ENCODE data around the gene FAT1. TPM values are rescaled to one million over a fixed set of nuclear protein-coding genes. Genes with fewer than 3 reads are reported as not detected.

Gene FAT1
- total RNA-seq, 1 experiment from 2014 or later = 197 TPM

DNA sequence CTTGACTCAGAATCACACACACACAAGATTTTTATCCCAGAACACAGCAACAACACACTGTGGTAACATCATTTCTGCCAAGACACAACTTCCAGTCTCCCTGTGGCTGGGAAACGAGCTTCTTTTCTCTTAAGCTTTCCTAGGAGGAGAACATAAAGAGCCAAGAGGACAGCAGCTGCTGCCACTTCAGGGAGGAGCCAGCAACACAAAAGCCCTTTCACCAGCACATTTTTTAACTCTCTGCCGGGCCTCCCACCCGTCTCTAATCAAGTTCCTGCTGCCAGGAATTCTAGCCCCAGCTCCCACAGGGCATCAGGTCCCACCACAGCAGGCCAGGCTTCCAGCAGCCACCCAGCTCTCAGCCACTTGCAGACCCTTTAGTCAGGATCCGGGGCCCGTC is 22.4 kb downstream of the FAT1 start:
- TF ChIP-seq, protein P1, sequence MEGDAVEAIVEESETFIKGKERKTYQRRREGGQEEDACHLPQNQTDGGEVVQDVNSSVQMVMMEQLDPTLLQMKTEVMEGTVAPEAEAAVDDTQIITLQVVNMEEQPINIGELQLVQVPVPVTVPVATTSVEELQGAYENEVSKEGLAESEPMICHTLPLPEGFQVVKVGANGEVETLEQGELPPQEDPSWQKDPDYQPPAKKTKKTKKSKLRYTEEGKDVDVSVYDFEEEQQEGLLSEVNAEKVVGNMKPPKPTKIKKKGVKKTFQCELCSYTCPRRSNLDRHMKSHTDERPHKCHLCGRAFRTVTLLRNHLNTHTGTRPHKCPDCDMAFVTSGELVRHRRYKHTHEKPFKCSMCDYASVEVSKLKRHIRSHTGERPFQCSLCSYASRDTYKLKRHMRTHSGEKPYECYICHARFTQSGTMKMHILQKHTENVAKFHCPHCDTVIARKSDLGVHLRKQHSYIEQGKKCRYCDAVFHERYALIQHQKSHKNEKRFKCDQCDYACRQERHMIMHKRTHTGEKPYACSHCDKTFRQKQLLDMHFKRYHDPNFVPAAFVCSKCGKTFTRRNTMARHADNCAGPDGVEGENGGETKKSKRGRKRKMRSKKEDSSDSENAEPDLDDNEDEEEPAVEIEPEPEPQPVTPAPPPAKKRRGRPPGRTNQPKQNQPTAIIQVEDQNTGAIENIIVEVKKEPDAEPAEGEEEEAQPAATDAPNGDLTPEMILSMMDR (IDR thresholded peaks at IDR 0.05; ENCODE audit: unreplicated experiment) = no peak
- Mint-ChIP-seq H3K4me1 (ENCODE audit: low read depth, unreplicated experiment) (peaks cover 75% of the 10 kb centered on the region), H3K9me3 (ENCODE audit: low read depth, unreplicated experiment) (no peaks in the 10 kb centered on the region), H3K27me3 (ENCODE audit: unreplicated experiment) (no peaks in the 10 kb centered on the region), H3K36me3 (ENCODE audit: insufficient read depth, unreplicated experiment) (peaks cover 30% of the 10 kb centered on the region), H3K4me3 (ENCODE audit: low read depth, unreplicated experiment) (peak overlapping the region; percentile 59), H3K27ac (ENCODE audit: unreplicated experiment) (peak overlapping the region; percentile 67)
- no TSS peak for BruUV-seq (replicated peaks)
- CTCF ChIA-PET = no interaction called here
- intact Hi-C loops (cut with micrococcal nuclease; ENCODE audit: unreplicated experiment) = no loop called here
- no peak for DNase-seq

DNA sequence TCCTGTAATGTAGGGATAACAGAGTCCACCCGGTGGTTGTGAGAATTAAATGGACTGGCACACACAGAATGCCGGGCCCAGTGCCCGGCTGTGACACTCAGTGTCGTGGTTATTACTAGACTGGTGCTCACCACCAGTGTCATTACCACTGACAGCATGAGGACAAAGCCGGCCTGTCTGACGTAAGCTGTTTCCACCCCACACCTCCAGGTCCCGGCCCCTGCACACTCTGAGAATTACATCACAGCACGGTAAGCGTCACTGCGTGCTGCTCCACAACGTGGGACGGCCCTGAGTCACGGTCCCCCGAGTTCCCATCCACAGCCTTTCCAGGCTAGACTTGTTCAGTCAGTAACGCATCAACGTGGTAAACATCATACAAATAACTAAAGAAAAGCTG is 22.9 kb downstream of the FAT1 start:
- TF ChIP-seq, protein P1 (IDR thresholded peaks at IDR 0.05; ENCODE audit: unreplicated experiment) = no peak
- peaks cover 76% of the 10 kb centered on the region for H3K4me1 Mint-ChIP-seq (ENCODE audit: low read depth, unreplicated experiment)
- intact Hi-C loops (cut with micrococcal nuclease; ENCODE audit: unreplicated experiment) = no loop called here
- BruUV-seq (replicated peaks) = no TSS peak
- no peaks in the 10 kb centered on the region for H3K9me3 Mint-ChIP-seq (ENCODE audit: low read depth, unreplicated experiment)
- DNase-seq = peak; percentile 34
- H3K4me3 Mint-ChIP-seq (ENCODE audit: low read depth, unreplicated experiment) = peak overlapping the region; percentile 59
- no peaks in the 10 kb centered on the region for H3K27me3 Mint-ChIP-seq (ENCODE audit: unreplicated experiment)
- CTCF ChIA-PET = no interaction called here
- peaks cover 35% of the 10 kb centered on the region for H3K36me3 Mint-ChIP-seq (ENCODE audit: insufficient read depth, unreplicated experiment)
- peak overlapping the region; percentile 67 for H3K27ac Mint-ChIP-seq (ENCODE audit: unreplicated experiment)

DNA sequence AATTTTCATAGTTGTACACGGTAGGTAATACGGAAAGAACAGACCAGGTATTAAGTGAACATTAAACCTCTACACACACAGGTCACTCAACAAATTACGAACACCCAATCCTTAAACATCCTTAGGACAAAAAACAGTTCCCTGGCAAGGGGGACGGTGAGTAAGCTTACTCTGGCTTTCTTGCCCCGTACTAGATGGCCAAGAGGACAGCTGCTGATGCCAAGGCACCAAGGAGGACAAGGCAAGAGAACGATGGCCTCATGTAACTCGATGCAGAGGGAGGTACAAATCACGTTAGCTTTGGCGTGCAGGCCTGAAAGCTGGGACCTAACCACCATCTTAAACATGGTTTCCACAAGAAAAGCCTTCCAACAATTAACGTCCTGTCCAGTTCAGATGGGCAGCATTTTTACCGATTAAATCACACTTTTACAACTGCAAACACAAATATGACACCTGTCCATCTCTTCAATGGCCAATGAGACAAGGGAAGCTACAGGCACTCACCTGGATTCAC is 23.7 kb downstream of the FAT1 start:
- TF ChIP-seq, protein P1 (IDR thresholded peaks at IDR 0.05; ENCODE audit: unreplicated experiment) = no peak
- H3K36me3 Mint-ChIP-seq (ENCODE audit: insufficient read depth, unreplicated experiment) = peaks cover 30% of the 10 kb centered on the region
- H3K27me3 Mint-ChIP-seq (ENCODE audit: unreplicated experiment) = no peaks in the 10 kb centered on the region
- H3K27ac Mint-ChIP-seq (ENCODE audit: unreplicated experiment) = peak overlapping the region; percentile 67
- BruUV-seq (replicated peaks) = TSS peak; percentile 30
- H3K9me3 Mint-ChIP-seq (ENCODE audit: low read depth, unreplicated experiment) = no peaks in the 10 kb centered on the region
- H3K4me1 Mint-ChIP-seq (ENCODE audit: low read depth, unreplicated experiment) = peaks cover 78% of the 10 kb centered on the region
- CTCF ChIA-PET = no interaction called here
- DNase-seq = no peak
- intact Hi-C loops (cut with micrococcal nuclease; ENCODE audit: unreplicated experiment) = loop anchor here (2.0 kb wide), 1 partner anchor 15 kb away; no protein-coding TSS in a partner anchor
- H3K4me3 Mint-ChIP-seq (ENCODE audit: low read depth, unreplicated experiment) = peak overlapping the region; percentile 59

DNA sequence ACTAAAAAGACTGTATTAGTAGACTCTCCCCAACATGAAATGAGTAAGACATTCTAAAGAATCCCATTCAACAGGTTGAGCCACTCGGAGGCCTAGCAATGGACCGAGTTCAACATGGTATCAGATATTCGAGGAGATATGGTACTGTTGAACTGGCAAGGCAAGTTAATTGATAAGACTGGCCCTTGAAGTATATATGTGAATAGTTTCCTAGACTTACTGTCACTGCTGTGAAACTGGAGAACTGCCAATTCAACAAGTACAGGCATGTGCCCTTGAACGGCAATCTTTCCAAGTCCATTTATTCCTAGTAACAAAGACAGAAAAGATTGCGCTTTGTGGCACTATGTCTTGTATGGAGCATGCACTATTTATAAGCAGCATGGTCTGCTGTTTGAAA is 24.4 kb downstream of the FAT1 start:
- DNase-seq = peak; percentile 28
- Mint-ChIP-seq H3K4me3 (ENCODE audit: low read depth, unreplicated experiment) (peak overlapping the region; percentile 59), H3K27ac (ENCODE audit: unreplicated experiment) (peak overlapping the region; percentile 67), H3K4me1 (ENCODE audit: low read depth, unreplicated experiment) (peaks cover 78% of the 10 kb centered on the region), H3K9me3 (ENCODE audit: low read depth, unreplicated experiment) (no peaks in the 10 kb centered on the region), H3K27me3 (ENCODE audit: unreplicated experiment) (no peaks in the 10 kb centered on the region), H3K36me3 (ENCODE audit: insufficient read depth, unreplicated experiment) (peaks cover 25% of the 10 kb centered on the region)
- TF ChIP-seq, protein P1 (IDR thresholded peaks at IDR 0.05; ENCODE audit: unreplicated experiment) = no peak
- intact Hi-C loops (cut with micrococcal nuclease; ENCODE audit: unreplicated experiment) = loop anchor here (2.0 kb wide), 1 partner anchor 14 kb away; no protein-coding TSS in a partner anchor
- BruUV-seq (replicated peaks) = no TSS peak
- CTCF ChIA-PET = no interaction called here
